Measurements from ENCODE around the gene PAPPA2.
"Not testable (repeated sequence)": the region's sequence is repeated elsewhere in the genome, so short reads cannot be mapped to it uniquely, and the experiment has no call there.

Gene PAPPA2

GRCh38 chr1:176552217-176552991 lies 89.4 kb downstream of the PAPPA2 start:
- DNase-seq (ENCODE audit: low read depth in 3 of 3, low spot score in 1 of 3), result no peak

- no peak for DNase-seq (ENCODE audit: low read depth in 3 of 3, low spot score in 1 of 3)
Measured at GRCh38 chr1:176552999-176553398, 90.0 kb downstream of the PAPPA2 start.

GRCh38 chr1:176556288-176556687 lies 93.3 kb downstream of the PAPPA2 start:
- no peak for DNase-seq (ENCODE audit: low read depth in 3 of 3, low spot score in 1 of 3)

- DNase-seq (ENCODE audit: low read depth in 3 of 3, low spot score in 1 of 3), result no peak
Measured at GRCh38 chr1:176557543-176558258, 94.7 kb downstream of the PAPPA2 start.

- no peak for DNase-seq (ENCODE audit: low read depth in 3 of 3, low spot score in 1 of 3)
Measured at GRCh38 chr1:176558561-176558960, 95.6 kb downstream of the PAPPA2 start.

- no peak for DNase-seq (ENCODE audit: low read depth in 3 of 3, low spot score in 1 of 3)
Measured at GRCh38 chr1:176559474-176559873, 96.5 kb downstream of the PAPPA2 start.

- no peak for DNase-seq (ENCODE audit: low read depth in 3 of 3, low spot score in 1 of 3)
Measured at GRCh38 chr1:176559878-176560277, 96.9 kb downstream of the PAPPA2 start.

- no peak for DNase-seq (ENCODE audit: low read depth in 3 of 3, low spot score in 1 of 3)
Measured at GRCh38 chr1:176560681-176561080, 97.7 kb downstream of the PAPPA2 start.

GRCh38 chr1:176561761-176562160 lies 98.8 kb downstream of the PAPPA2 start:
- not testable (repeated sequence) for DNase-seq (ENCODE audit: low read depth in 3 of 3, low spot score in 1 of 3)

GRCh38 chr1:176566004-176566975 lies 103.3 kb downstream of the PAPPA2 start:
- no peak for DNase-seq (ENCODE audit: low read depth in 3 of 3, low spot score in 1 of 3)

- no peak for DNase-seq (ENCODE audit: low read depth in 3 of 3, low spot score in 1 of 3)
Measured at GRCh38 chr1:176567190-176567794, 104.3 kb downstream of the PAPPA2 start.

GRCh38 chr1:176568185-176568584 lies 105.2 kb downstream of the PAPPA2 start:
- no peak for DNase-seq (ENCODE audit: low read depth in 3 of 3, low spot score in 1 of 3)

- DNase-seq (ENCODE audit: low read depth in 3 of 3, low spot score in 1 of 3), result no peak
Measured at GRCh38 chr1:176574756-176575155, 111.8 kb downstream of the PAPPA2 start.

GRCh38 chr1:176575991-176576390 lies 113.0 kb downstream of the PAPPA2 start:
- no peak for DNase-seq (ENCODE audit: low read depth in 3 of 3, low spot score in 1 of 3)

GRCh38 chr1:176576670-176577069 lies 113.7 kb downstream of the PAPPA2 start:
- no peak for DNase-seq (ENCODE audit: low read depth in 3 of 3, low spot score in 1 of 3)

- DNase-seq (ENCODE audit: low read depth in 3 of 3, low spot score in 1 of 3), result no peak
Measured at GRCh38 chr1:176577646-176578197, 114.7 kb downstream of the PAPPA2 start.

GRCh38 chr1:176579087-176579486 lies 116.1 kb downstream of the PAPPA2 start:
- no peak for DNase-seq (ENCODE audit: low read depth in 3 of 3, low spot score in 1 of 3)

GRCh38 chr1:176595217-176595616 lies 132.2 kb downstream of the PAPPA2 start:
- DNase-seq (ENCODE audit: low read depth in 3 of 3, low spot score in 1 of 3), result no peak

GRCh38 chr1:176601348-176601747 lies 138.4 kb downstream of the PAPPA2 start:
- DNase-seq (ENCODE audit: low read depth in 3 of 3, low spot score in 1 of 3), result no peak

- no peak for DNase-seq (ENCODE audit: low read depth in 3 of 3, low spot score in 1 of 3)
Measured at GRCh38 chr1:176602388-176603004, 139.5 kb downstream of the PAPPA2 start.
